Nephron (organoid): Measurements from ENCODE around the gene DNAJC5G.

Experiments used
- H3K27ac Mint-ChIP-seq, 3 experiments: 2 replicates each; pipeline ENCODE4 v1.8.0; 2020; ENCODE audit warnings: mixed read lengths in 3 of 3, mild to moderate bottlenecking in 2 of 3, moderate library complexity in 1 of 3
- H3K27me3 Mint-ChIP-seq: 2 replicates; pipeline ENCODE4 v1.8.0; 2021; ENCODE audit warnings: low read depth, mild to moderate bottlenecking, moderate library complexity, mixed read lengths
- H3K36me3 Mint-ChIP-seq: 2 replicates; pipeline ENCODE4 v1.8.0; 2020; ENCODE audit warnings: low read depth, mixed read lengths
- H3K4me1 Mint-ChIP-seq: 2 replicates; pipeline ENCODE4 v1.8.0; 2020; ENCODE audit warnings: mixed read lengths
- H3K4me3 Mint-ChIP-seq, 3 experiments: 2 replicates each; pipeline ENCODE4 v1.8.0; 2020; ENCODE audit warnings: mild to moderate bottlenecking in 3 of 3, mixed read lengths in 3 of 3, moderate library complexity in 2 of 3
- H3K9me3 Mint-ChIP-seq: 2 replicates; pipeline ENCODE4 v1.8.0; 2020; ENCODE audit warnings: mixed read lengths
- CTCF ChIP-seq, 3 experiments: fragments of 200-600 bp; sonication (generic); IDR thresholded peaks; one replicate each; pipeline ENCODE4 v1.5.0; 2021; ENCODE audit warnings: antibody characterized with exemption in 3 of 3; ENCODE audit not compliant: unreplicated experiment in 3 of 3

The DNAJC5G gene

GRCh38 chr2:27275211-27276150 lies at the start of gene DNAJC5G:
TSS of gene DNAJC5G (plus strand) at chr2:27275433. CDS start at chr2:27276729, 1,296 bp downstream.
- peaks cover 6% of the 10 kb centered on the region for H3K4me1 Mint-ChIP-seq
- peaks cover 48% of the 10 kb centered on the region for H3K27me3 Mint-ChIP-seq
- H3K9me3 Mint-ChIP-seq: no peaks in the 10 kb centered on the region
- H3K36me3 Mint-ChIP-seq: no peaks in the 10 kb centered on the region
- no peak within 1 kb of the TSS for H3K4me3 Mint-ChIP-seq
- no peak within 1 kb of the TSS for H3K27ac Mint-ChIP-seq
- TF ChIP-seq CTCF (IDR thresholded peaks at IDR 0.05; ENCODE audit: unreplicated experiment in 3 of 3): no peak

GRCh38 chr2:27225526-27225925 lies 49.7 kb upstream of the DNAJC5G start:
- Mint-ChIP-seq H3K9me3 (no peaks in the 10 kb centered on the region), H3K27ac (no peak overlapping the region), H3K36me3 (peaks cover 68% of the 10 kb centered on the region), H3K4me1 (no peaks in the 10 kb centered on the region), H3K4me3 (no peak overlapping the region), H3K27me3 (no peaks in the 10 kb centered on the region)
- no peak for TF ChIP-seq CTCF (IDR thresholded peaks at IDR 0.05; ENCODE audit: unreplicated experiment in 3 of 3)

GRCh38 chr2:27227501-27227900 lies 47.7 kb upstream of the DNAJC5G start:
- H3K27me3 Mint-ChIP-seq: no peaks in the 10 kb centered on the region
- H3K9me3 Mint-ChIP-seq: no peaks in the 10 kb centered on the region
- H3K27ac Mint-ChIP-seq: no peak overlapping the region
- H3K36me3 Mint-ChIP-seq: peaks cover 69% of the 10 kb centered on the region
- no peak for TF ChIP-seq CTCF (IDR thresholded peaks at IDR 0.05; ENCODE audit: unreplicated experiment in 3 of 3)
- H3K4me3 Mint-ChIP-seq: no peak overlapping the region
- H3K4me1 Mint-ChIP-seq: no peaks in the 10 kb centered on the region

GRCh38 chr2:27231921-27232320 lies 43.3 kb upstream of the DNAJC5G start:
- Mint-ChIP-seq H3K4me3 (no peak overlapping the region), H3K4me1 (no peaks in the 10 kb centered on the region), H3K27ac (no peak overlapping the region), H3K27me3 (no peaks in the 10 kb centered on the region), H3K36me3 (peaks cover 66% of the 10 kb centered on the region), H3K9me3 (no peaks in the 10 kb centered on the region)
- TF ChIP-seq CTCF (IDR thresholded peaks at IDR 0.05; ENCODE audit: unreplicated experiment in 3 of 3): no peak

- H3K4me1 Mint-ChIP-seq: no peaks in the 10 kb centered on the region
Measured at GRCh38 chr2:27233341-27233740, 41.9 kb upstream of the DNAJC5G start.

More at GRCh38 chr2:27233341-27233740, 41.9 kb upstream of the DNAJC5G start:
- no peak for TF ChIP-seq CTCF (IDR thresholded peaks at IDR 0.05; ENCODE audit: unreplicated experiment in 3 of 3)
- Mint-ChIP-seq H3K4me3 (no peak overlapping the region), H3K36me3 (peaks cover 66% of the 10 kb centered on the region), H3K27me3 (no peaks in the 10 kb centered on the region), H3K9me3 (no peaks in the 10 kb centered on the region), H3K27ac (no peak overlapping the region)
